Central memory CD8-positive, alpha-beta T cell (primary cell): ENCODE results near the gene GPX2.
"Not testable (repeated sequence)": the region's sequence is repeated elsewhere in the genome, so short reads cannot be mapped to it uniquely, and the experiment has no call there.

ENCODE experiments used
- ATAC-seq: fragments of 150-1000 bp; cut with Tn5 transposase; replicated peaks from 2 replicates; pipeline ENCODE4 v1.10.0; 2022; ENCODE audit warnings: mild to moderate bottlenecking, moderate FRiP score, moderate number of reproducible peaks; ENCODE audit not compliant: poor library complexity, severe bottlenecking; ENCODE audit errors: extremely low read depth
- DNase-seq, 2 donors: peaks; one replicate each; pipeline ENCODE4 v3.0.0; 2021; ENCODE audit warnings: low spot score in 2 of 2
- H3K27ac Mint-ChIP-seq: one replicate; pipeline ENCODE4 v1.8.0; 2022; ENCODE audit warnings: low read depth, mild to moderate bottlenecking, moderate library complexity, mixed read lengths
- H3K27me3 Mint-ChIP-seq: one replicate; pipeline ENCODE4 v1.8.0; 2022; ENCODE audit warnings: mixed read lengths
- H3K36me3 Mint-ChIP-seq: one replicate; pipeline ENCODE4 v1.8.0; 2022; ENCODE audit warnings: mild to moderate bottlenecking, moderate library complexity, mixed read lengths; ENCODE audit not compliant: insufficient read depth
- H3K4me1 Mint-ChIP-seq: one replicate; pipeline ENCODE4 v1.8.0; 2022; ENCODE audit warnings: mixed read lengths
- H3K4me3 Mint-ChIP-seq: one replicate; pipeline ENCODE4 v1.8.0; 2022; ENCODE audit warnings: mild to moderate bottlenecking, moderate library complexity, mixed read lengths
- H3K9me3 Mint-ChIP-seq: one replicate; pipeline ENCODE4 v1.8.0; 2022; ENCODE audit warnings: mixed read lengths

Gene GPX2

GRCh38 chr14:64914237-64915028 lies 28.1 kb downstream of the GPX2 start, which contains the start of gene CHURC1:
Gene CHURC1 (plus strand): TSS chr14:64914455. CDS start chr14:64914496, 41 bp downstream.
- H3K4me3 Mint-ChIP-seq = peak within 1 kb of the TSS; percentile 93
- H3K4me1 Mint-ChIP-seq = peaks cover 48% of the 10 kb centered on the region
- H3K27me3 Mint-ChIP-seq = peaks cover 8% of the 10 kb centered on the region
- peak within 1 kb of the TSS; percentile 98 for H3K27ac Mint-ChIP-seq
- H3K9me3 Mint-ChIP-seq = no peaks in the 10 kb centered on the region
- peak; percentile 90 for ATAC-seq
- H3K36me3 Mint-ChIP-seq = peaks cover 20% of the 10 kb centered on the region
- peak; percentile 88 to 91 for DNase-seq

GRCh38 chr14:64913477-64913876 lies 29.1 kb downstream of the GPX2 start:
- Mint-ChIP-seq H3K27ac (peak overlapping the region; percentile 98), H3K4me1 (peaks cover 42% of the 10 kb centered on the region), H3K4me3 (peak overlapping the region; percentile 93), H3K36me3 (peaks cover 18% of the 10 kb centered on the region)
- DNase-seq, H3K9me3 Mint-ChIP-seq, ATAC-seq, H3K27me3 Mint-ChIP-seq: not testable (repeated sequence)

GRCh38 chr14:64912261-64912660 lies 30.3 kb downstream of the GPX2 start:
- DNase-seq (no peak), ATAC-seq (no peak)
- H3K27me3 Mint-ChIP-seq = peaks cover 15% of the 10 kb centered on the region
- no peaks in the 10 kb centered on the region for H3K9me3 Mint-ChIP-seq
- H3K4me3 Mint-ChIP-seq = no peak overlapping the region
- H3K27ac Mint-ChIP-seq = no peak overlapping the region
- peaks cover 31% of the 10 kb centered on the region for H3K4me1 Mint-ChIP-seq
- H3K36me3 Mint-ChIP-seq = peaks cover 18% of the 10 kb centered on the region

- peaks cover 28% of the 10 kb centered on the region for H3K27me3 Mint-ChIP-seq
- no peak for DNase-seq
- H3K27ac Mint-ChIP-seq = no peak overlapping the region
Measured at GRCh38 chr14:64910847-64911495, 31.6 kb downstream of the GPX2 start.

GRCh38 chr14:64906022-64906421 lies 36.5 kb downstream of the GPX2 start:
- H3K27ac Mint-ChIP-seq = no peak overlapping the region
- peaks cover 42% of the 10 kb centered on the region for H3K27me3 Mint-ChIP-seq
- no peak for DNase-seq
- no peaks in the 10 kb centered on the region for H3K36me3 Mint-ChIP-seq
- no peak overlapping the region for H3K4me3 Mint-ChIP-seq
- no peak for ATAC-seq
- no peaks in the 10 kb centered on the region for H3K9me3 Mint-ChIP-seq
- H3K4me1 Mint-ChIP-seq = no peaks in the 10 kb centered on the region

More at GRCh38 chr14:64910847-64911495, 31.6 kb downstream of the GPX2 start:
- peaks cover 16% of the 10 kb centered on the region for H3K36me3 Mint-ChIP-seq
- peaks cover 19% of the 10 kb centered on the region for H3K4me1 Mint-ChIP-seq
- no peaks in the 10 kb centered on the region for H3K9me3 Mint-ChIP-seq
- ATAC-seq = no peak
- no peak overlapping the region for H3K4me3 Mint-ChIP-seq

- DNase-seq (no peak), ATAC-seq (no peak)
- H3K4me1 Mint-ChIP-seq = no peaks in the 10 kb centered on the region
- H3K4me3 Mint-ChIP-seq = no peak overlapping the region
- H3K27ac Mint-ChIP-seq = no peak overlapping the region
- no peaks in the 10 kb centered on the region for H3K36me3 Mint-ChIP-seq
- no peaks in the 10 kb centered on the region for H3K9me3 Mint-ChIP-seq
- peaks cover 26% of the 10 kb centered on the region for H3K27me3 Mint-ChIP-seq
Measured at GRCh38 chr14:64899958-64900357, 42.6 kb downstream of the GPX2 start.

- H3K36me3 Mint-ChIP-seq = no peaks in the 10 kb centered on the region
- H3K9me3 Mint-ChIP-seq = no peaks in the 10 kb centered on the region
- H3K4me1 Mint-ChIP-seq = no peaks in the 10 kb centered on the region
- no peak overlapping the region for H3K27ac Mint-ChIP-seq
- peaks cover 18% of the 10 kb centered on the region for H3K27me3 Mint-ChIP-seq
- DNase-seq (no peak), ATAC-seq (peak; percentile 80)
- no peak overlapping the region for H3K4me3 Mint-ChIP-seq
Measured at GRCh38 chr14:64891839-64892375, 50.6 kb downstream of the GPX2 start.

- H3K9me3 Mint-ChIP-seq = no peaks in the 10 kb centered on the region
- no peaks in the 10 kb centered on the region for H3K36me3 Mint-ChIP-seq
- DNase-seq (no peak), ATAC-seq (no peak)
- H3K4me1 Mint-ChIP-seq = no peaks in the 10 kb centered on the region
- no peak overlapping the region for H3K4me3 Mint-ChIP-seq
- H3K27me3 Mint-ChIP-seq = peaks cover 21% of the 10 kb centered on the region
- no peak overlapping the region for H3K27ac Mint-ChIP-seq
Measured at GRCh38 chr14:64891173-64891838, 51.2 kb downstream of the GPX2 start.

GRCh38 chr14:64889352-64889751 lies 53.2 kb downstream of the GPX2 start:
- peaks cover 41% of the 10 kb centered on the region for H3K27me3 Mint-ChIP-seq
- no peaks in the 10 kb centered on the region for H3K9me3 Mint-ChIP-seq

More at GRCh38 chr14:64889352-64889751, 53.2 kb downstream of the GPX2 start:
- DNase-seq = no peak
- no peak for ATAC-seq
- no peaks in the 10 kb centered on the region for H3K4me1 Mint-ChIP-seq
- H3K36me3 Mint-ChIP-seq = no peaks in the 10 kb centered on the region
- no peak overlapping the region for H3K27ac Mint-ChIP-seq
- no peak overlapping the region for H3K4me3 Mint-ChIP-seq
